ENCODE results near the gene LRRC3B.

Gene LRRC3B

DNA sequence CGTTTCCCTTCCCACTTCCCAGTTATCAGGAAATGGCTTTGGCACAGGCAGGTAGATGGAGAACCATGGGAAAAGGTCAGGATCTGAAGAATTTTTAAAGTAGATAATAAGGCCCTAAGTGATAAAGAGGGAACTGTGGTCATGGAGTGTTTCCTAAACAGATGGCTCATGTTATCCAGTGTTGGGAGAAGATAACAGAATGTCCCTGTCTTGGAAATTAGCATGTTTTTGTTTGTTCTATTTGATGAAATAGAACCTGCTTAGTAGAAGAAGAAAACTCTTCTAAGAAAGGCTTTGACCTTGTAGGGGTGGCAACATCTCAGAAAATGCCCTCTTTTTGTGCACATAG, 8.8 kb downstream of the LRRC3B start:
- no peak for DNase-seq

GRCh38 chr3:26634601-26635000, 12.0 kb downstream of the LRRC3B start:
- no peak for DNase-seq

DNA sequence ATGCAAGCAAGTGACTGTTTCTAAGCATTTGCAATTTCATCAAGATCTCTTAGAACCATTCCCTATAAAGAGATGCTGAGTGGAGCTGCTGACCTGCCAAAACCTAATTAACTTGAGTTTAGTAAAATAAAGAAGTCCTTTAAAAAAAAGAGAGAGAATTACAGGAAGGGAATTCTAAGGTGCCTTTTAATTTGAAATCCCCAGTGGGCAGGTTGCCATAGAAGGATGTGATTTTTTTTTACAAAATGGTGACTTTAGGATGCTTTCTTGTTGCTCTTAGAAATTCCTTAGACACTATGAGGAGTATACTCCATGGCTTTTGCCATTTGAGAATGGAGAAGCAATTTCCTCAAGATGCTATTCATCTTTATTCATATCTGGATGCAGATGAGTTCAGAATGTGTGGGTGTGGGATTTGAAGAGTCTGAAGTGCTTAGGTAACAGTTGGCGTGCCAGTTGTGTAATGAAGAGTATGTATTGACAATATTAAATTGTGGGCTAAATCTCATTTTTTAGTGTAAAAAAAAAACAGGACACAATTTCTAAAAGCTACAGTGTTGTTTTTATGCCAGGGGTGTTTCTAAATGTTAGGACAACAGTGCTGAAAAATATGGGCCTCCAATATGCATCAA, 13.6 kb downstream of the LRRC3B start:
- DNase-seq = no peak

- DNase-seq = no peak
Observed at GRCh38 chr3:26637698-26638097, 15.1 kb downstream of the LRRC3B start.

- DNase-seq = no peak
Observed at GRCh38 chr3:26638113-26638512, 15.5 kb downstream of the LRRC3B start.

- DNase-seq = no peak
Observed at GRCh38 chr3:26639339-26639738, 16.8 kb downstream of the LRRC3B start.

DNA sequence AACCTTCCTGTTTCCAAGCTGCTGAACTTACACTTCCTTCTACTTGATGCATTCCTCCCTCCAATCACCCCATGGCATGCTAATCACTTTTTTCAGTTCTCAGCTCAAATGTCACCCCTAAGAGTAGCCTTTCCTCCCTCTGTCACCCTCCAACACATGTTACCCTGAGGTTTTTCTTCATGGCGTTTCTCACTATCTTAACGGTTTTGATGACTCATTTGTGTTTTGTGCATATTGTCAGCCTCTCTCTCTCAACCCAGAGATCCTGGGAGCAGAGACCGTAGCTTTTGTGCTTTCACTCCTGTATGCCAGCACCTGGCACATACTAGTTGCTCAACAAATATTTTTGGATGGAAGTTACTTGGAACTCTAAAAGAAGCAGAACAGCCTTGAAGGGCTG, 24.5 kb downstream of the LRRC3B start:
- DNase-seq = no peak

GRCh38 chr3:26648461-26648860, 25.9 kb downstream of the LRRC3B start:
- DNase-seq = no peak

DNA sequence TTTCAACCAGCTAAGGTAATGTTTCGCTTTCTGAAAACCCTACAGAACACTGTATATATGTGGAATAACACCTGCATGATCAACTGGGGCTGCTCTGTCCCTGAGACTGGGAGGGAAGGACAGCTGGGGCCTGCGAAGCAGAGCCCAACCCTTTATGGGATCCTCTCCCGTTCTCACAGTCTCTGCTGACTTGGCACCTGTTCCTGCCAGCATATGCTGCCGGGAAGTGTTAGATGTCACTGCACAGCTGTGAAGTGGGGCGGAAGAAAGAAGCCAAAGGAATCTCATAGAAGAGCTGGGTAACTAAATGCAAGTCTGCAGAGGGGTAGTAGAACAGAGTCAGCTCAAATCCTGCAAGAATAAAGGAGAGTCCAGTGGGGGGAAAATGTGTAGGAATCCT, 29.6 kb downstream of the LRRC3B start:
- DNase-seq = no peak

DNA sequence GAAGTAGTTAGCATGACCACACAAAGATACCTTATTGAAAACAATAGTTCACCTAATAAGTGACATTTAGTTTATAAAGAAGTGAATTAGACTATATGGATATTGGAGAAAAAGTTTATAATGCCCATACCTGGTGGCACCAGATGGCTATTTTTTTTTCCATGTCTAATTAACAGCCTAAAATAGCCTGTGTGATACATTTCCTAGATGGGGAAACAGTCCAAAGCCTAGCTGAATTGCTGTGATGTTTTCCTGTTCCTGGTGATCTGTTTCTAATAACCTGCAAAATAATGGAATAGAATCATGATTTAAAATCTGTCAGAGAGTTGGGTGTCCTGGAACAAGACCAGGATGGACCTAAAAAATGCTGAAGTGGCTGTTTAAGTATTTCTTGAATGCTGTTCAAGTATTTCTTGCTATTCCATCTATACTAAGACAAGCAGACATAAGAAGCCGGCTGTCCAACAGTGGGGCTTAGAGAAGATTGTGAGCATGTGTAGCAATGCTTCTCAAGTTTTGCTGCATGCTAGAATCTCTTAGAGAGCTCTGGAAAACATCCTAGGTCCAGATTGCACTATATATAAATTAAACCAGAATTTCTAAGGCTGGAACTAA, 31.3 kb downstream of the LRRC3B start:
- DNase-seq = no peak

GRCh38 chr3:26655231-26655630, 32.7 kb downstream of the LRRC3B start:
- DNase-seq = no peak

- no peak for DNase-seq
Observed at GRCh38 chr3:26657348-26657976, 34.9 kb downstream of the LRRC3B start.

- DNase-seq = no peak
Observed at GRCh38 chr3:26668171-26668570, 45.6 kb downstream of the LRRC3B start.

- DNase-seq = no peak
Observed at GRCh38 chr3:26668696-26669095, 46.1 kb downstream of the LRRC3B start.

GRCh38 chr3:26675336-26675735, 52.8 kb downstream of the LRRC3B start:
- no peak for DNase-seq

- no peak for DNase-seq
Observed at GRCh38 chr3:26681632-26682031, 59.1 kb downstream of the LRRC3B start.

DNA sequence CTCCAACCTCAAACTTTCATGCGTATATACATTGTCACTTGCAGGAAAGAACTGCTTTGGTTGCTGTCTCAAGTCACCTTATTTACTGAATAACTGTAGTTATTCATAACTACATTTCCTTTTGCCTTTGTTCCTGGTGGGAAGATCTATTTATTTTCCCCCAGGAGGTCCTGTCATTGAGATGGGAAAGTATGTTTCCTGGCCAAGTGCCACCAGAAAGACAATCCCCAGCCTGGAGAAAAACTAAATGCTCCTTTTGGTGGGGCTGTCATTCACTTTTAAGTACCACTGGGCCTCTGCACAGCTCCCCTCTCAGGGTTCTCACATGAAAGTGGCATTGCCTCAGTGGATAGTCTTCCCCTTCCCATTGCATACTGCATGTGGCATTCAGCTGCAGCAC, 59.8 kb downstream of the LRRC3B start:
- no peak for DNase-seq

- no peak for DNase-seq
Observed at GRCh38 chr3:26683902-26684301, 61.3 kb downstream of the LRRC3B start.

DNA sequence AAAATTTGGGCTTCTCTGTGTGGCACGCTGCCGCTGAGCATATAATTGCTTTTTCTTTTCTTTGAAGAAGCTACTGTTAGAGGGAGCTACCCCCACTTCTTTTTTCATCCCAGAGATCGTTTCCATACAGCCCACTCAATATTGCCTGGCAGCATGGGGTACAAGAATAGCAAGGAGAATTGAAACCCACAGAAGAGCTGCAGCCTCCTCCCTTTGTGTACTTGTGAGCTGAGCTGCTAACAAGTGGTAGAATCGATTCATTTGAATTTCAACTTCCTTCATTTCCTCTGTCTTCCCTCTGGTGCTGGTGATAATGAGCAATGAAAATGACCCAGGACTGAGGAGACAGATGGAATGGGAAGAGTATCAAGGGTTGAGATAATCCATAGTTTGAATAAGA, 64.9 kb downstream of the LRRC3B start:
- no peak for DNase-seq

GRCh38 chr3:26699553-26699952, 77.0 kb downstream of the LRRC3B start:
- DNase-seq = no peak

- no peak for DNase-seq
Observed at GRCh38 chr3:26703519-26703918, 80.9 kb downstream of the LRRC3B start.

- DNase-seq = no peak
Observed at GRCh38 chr3:26704736-26705135, 82.2 kb downstream of the LRRC3B start.

DNA sequence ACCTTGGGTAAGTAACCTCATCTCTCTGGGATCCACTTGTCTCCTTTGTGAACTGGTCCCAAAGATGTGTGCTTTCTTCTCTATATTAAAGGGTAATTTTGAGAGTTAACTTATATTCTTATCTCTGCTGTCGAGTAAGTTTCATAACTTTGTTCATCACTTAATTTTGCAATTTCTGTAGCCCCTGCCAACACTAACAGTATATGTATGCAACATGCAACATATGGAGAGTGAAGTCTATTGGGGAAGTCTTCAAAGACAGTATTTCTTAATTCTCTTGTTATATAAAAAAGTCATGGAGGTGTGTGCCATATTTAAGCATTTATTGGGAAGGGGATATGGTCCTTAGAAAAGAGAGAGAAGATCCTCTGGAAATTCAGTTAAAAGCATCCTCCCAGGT, 85.9 kb downstream of the LRRC3B start:
- no peak for DNase-seq

DNA sequence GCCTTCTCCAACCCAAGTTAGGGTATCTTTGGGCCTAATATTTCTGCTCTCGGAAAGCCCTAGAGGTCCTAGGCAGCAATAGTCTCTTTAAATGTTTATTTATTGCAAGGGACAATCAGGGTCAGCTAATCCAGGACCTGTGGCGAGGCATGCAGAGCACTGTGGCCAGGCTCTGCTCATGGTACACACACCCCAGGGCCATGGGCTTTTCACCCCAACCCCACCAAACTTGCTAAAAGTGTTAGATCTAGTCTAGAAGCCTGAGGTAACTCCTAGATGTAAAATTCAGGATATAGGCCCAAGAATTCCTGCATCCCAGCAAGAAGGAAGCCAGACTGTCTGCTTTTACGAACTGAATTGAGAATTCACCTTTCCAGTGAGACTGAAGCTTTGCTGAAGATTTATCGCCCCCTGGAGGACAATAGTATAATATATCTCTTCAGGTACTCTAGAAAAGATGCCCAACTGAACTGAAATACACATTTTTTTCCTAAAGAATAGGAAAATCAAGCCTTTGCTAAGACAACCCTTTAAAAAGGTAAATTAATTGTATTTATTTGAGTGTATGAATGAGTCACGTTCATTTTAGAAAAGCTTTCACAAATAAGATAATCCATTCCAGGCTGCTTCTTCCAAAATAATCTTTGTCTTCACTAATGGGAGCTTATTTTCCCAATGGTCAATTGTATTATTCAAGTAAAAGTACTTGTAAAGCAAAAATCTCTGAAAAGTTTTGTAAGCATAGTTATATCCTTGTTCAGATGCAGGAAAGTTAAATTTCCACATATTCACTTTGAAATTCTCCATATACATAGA, 89.8 kb downstream of the LRRC3B start:
- peak; percentile 59 for DNase-seq
